Measurements from ENCODE around the gene SMIM43.
"Not testable (repeated sequence)": the region's sequence is repeated elsewhere in the genome, so short reads cannot be mapped to it uniquely, and the experiment has no call there.

SMIM43 gene

DNA sequence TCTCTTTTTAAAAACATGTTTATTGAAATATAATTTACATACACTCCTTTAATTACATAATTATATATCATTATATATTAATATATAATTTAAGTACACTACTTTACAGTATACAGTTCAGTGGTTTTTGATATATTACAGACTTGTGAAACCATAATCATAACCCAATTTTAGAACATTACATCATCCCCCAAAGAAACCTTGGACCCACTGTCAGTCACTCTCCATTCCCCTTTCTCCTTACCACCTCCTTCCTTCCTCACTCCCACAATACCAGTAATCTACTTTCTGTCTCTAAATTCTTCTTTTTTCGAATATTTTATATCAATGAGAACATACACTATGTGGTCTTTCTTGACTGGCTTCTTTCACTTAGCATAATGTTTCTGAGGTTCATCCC lies 18.2 kb upstream of the SMIM43 start:
- DNase-seq = no peak

GRCh38 chr4:121778991-121779628 lies 14.1 kb upstream of the SMIM43 start:
- DNase-seq = no peak

DNA sequence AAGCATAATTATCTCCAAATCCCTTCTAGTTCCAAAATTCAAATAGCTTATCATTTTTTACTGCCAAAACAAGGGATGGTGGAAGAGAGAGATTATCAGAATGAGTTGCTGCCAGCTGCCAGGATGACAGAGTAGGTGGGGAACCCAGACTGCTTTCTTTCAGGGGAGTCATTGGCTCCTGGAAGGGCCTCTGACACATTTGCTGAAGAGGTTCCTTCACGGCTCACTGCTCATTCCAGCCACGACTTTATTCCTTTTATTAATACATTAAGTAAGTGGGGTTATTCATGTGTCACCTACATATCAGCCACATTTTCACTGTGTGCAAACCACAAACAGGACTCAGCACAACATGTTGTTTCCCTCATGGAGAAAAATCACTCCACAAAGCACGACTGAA lies 12.7 kb upstream of the SMIM43 start:
- DNase-seq = no peak

DNA sequence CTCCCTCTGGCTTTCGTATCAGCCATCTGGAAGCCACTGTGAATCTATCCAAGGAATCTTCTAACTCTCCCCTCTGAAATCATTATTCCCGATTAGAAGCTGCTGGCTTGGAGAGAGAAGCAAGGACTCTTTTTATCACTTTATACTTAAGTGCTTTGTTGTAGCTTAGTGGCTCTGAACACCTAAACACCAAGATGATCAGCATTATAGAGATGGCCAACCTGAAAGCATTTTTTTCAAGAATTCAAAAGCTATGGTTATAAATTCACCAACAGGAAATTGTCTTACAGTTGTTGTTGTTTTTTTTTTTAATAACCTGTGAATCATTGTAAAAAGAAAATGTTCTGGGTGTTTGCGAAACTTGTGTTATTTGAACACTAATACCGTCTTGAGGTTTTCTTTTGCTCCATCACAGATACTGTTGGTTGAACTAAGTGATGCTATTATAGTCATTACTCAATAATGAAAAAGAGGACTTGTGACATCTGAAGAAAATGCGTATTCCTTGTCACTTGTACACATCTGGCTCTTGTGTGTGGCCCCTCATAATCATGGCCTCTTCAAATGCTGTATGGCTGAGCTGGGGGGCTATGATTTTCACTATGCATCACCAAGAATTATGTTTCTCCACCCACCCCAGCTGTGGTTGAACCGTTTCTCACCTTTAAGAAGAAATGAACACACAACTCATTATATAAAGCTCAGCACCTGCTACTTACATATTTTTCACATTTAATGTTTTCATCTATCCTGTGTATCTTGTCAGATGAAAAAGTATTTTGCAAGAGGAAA lies 11.8 kb upstream of the SMIM43 start:
- no peak for DNase-seq

DNA sequence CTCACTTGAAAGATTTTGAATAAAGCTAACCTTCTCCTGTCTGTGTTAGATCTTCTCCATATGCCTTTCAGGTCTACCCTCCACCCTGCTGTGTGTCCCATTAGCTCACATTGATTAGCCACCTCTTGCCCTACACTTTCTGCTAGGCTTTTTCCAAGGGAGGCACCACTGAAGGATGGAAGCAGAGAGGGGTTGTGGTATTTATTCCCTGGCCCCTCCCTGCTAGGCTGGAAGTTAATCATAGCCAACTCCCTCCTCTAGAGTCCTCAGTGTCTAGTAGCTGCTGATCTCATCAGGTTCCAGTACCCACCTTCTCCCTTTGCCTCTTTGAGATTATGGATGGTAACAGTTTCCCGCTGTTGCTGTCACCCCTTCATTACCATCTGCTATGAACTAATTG lies 8.9 kb upstream of the SMIM43 start:
- no peak for DNase-seq

- DNase-seq = no peak
Measured at GRCh38 chr4:121771869-121772268, 6.9 kb upstream of the SMIM43 start.

DNA sequence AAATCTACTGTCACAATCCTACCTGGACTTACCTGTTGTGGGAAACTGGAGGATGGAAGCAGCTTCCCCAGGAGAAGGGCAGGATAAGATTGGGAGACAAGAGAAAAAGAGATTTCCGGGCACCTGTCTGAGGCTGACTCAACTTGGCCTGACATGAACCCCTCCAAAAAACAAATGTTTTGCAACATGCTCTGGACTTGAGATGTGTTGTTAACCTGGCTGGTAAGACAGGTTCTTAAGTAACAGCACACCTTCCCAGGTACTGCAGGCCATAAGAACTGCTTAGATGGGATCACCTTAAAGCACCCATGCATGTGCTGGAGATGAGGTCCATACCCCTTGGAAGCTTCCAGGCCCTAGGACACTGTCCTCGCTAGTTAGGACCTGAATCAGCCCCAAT lies 4.4 kb upstream of the SMIM43 start:
- no peak for DNase-seq

- no peak for DNase-seq
Measured at GRCh38 chr4:121767166-121767565, 2.2 kb upstream of the SMIM43 start.

- no peak for DNase-seq
Measured at GRCh38 chr4:121765971-121766538, 1.1 kb upstream of the SMIM43 start.

GRCh38 chr4:121765368-121765705 lies 373 bp upstream of the SMIM43 start:
- no peak for DNase-seq

DNA sequence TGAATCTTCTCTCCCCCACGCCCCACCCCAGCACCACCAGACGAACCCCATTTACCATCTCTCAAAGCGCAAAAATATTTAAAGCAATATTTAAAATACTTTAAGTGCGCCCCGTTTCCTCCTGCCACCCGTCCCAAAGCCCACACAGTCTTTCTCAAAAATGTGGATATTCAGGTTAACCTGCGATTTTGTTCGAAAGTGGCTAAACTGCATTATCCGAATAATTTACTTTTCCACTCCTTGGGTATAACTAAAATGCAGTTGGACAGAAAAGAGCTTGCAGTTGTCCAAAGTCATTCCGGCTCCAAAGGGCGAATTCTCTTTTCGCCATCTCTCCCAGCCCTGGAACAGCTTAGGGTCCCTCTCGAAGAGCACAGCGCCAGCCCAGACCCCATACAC lies 662 bp downstream of the SMIM43 start:
- no peak for DNase-seq

- DNase-seq = no peak
Measured at GRCh38 chr4:121760205-121760604, 4.8 kb downstream of the SMIM43 start.

DNA sequence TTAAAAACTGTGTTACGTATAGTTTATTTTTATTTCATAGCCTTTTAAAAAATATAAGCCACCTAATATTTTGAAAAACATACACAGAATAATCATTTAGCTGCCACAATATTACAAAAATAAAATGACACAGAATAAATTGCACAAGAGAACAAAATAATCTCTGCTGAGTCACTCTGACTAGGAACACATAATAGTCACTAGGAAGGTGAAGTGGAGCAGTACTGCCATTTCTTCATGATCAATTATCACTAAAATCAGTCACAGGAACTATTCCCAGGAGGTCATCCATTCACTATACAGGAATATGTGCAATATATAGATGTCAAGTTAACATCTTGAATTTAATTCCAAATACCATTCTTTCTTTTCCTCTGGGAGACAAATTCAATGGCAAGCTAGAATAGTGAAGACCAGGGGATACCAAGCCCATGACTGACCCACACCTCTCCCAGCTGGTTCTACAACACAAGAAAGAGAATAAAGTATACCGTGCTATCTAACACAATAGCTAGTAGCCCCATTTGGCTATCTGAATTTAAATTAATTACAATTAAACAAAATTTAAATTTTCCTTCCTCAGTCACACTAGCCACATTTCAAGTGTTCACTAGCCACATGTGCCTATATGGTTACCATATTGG lies 5.9 kb downstream of the SMIM43 start:
- DNase-seq = no peak

DNA sequence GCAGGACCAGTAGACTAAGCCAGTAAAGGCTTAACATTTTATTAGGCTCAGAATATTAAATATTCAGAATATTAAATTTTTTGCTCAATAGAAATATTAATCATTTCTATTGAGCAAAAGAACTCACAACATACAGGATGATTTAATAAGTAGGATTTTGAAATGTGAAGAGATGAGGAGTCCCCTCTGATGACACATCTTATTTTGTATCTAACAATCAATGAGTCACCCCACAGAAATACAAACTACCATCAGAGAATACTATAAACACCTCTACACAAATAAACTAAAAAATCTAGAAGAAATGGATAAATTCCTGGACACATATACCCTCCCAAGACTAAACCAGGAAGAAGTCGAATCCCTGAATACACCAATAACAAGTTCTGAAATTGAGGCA lies 12.8 kb downstream of the SMIM43 start:
- DNase-seq = not testable (repeated sequence)

GRCh38 chr4:121749225-121749624 lies 15.7 kb downstream of the SMIM43 start:
- no peak for DNase-seq

- no peak for DNase-seq
Measured at GRCh38 chr4:121742794-121743193, 22.2 kb downstream of the SMIM43 start.

DNA sequence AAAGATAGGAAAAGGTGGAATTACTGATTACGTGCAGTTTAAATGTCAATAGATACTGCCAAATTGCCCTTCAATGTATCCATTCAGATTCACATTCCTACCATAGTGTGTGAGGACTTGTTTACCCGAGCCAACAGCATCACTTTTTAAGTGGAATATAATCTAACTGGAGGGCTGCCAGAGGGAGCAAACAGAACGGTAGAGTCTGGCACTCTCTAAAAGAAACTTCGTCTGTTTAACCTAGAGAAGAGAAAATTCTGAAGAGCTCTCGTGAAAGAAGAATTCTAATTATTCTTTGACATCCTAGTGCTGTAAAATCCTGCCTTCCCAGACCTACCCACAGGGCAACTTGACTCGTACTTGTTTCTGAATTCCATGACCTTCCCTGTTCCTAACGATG lies 23.2 kb downstream of the SMIM43 start:
- no peak for DNase-seq

DNA sequence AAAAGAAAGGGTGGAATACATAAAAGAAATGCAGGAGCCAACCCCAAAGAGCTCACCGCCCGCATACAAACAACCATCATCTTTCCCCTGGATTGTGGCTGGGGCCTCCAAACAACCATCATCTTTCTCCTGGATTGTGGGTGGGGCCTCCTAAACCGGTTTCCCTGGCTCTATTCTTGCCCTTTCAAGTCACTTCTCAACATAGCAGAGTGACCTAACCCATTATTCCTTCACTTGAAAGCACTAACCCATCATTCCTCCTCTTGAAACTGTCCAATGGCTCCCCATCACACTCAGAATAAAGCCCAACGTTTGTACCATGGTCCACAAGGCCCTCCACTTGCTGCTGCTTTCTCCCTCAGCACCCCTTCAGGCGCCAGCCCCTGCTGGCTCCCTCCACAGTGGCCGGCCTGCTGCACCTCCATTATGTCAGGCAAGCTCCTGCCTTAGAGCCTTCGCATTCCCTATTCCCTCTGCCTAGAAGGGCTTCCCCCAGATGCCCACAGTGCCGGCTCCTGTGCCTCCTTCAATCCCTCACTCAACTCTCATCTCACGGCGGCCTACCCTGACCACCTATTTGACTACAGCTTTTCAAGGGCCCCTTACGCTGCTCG lies 24.1 kb downstream of the SMIM43 start:
- no peak for DNase-seq

- no peak for DNase-seq
Measured at GRCh38 chr4:121739575-121739974, 25.4 kb downstream of the SMIM43 start.

- DNase-seq = peak; percentile 47
Measured at GRCh38 chr4:121738780-121739535, 26.0 kb downstream of the SMIM43 start.

DNA sequence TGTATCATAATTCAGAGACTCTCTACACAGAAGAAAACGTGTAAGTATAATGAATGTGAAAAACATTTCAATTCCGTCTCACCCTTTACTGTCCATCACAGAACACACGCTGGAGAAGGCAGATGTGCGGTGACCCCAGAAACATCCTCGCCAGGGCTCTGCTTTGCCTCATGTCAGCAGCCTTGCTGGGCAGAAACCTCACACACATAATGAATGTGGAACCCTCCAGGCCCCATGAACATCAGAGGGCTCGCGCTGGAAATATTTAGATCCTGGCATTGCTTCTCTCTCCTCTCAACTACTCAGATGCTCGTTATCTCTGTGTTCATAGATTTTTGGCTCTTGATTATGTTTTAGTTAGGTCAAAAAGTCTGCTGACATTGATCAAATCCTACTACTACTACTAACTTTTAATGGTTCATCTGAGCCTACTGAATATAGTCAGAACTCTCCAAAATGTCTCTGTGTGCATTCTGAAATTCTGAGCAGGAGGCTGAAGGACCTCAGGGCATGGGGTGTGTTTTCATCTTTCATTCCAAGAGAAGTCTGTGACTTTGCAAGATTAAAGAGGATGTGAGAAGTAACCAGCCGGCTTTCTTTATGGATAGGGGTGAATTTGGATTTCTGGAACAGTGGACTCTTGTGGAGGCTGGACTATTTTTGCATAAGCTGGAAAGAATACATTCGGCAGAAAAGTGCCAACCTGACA lies 27.0 kb downstream of the SMIM43 start:
- no peak for DNase-seq
